Measurements from ENCODE around the gene AFF4. TPM values are rescaled to one million over a fixed set of nuclear protein-coding genes. Genes with fewer than 3 reads are reported as not detected.

Gene AFF4
- total and polyA plus RNA-seq, 9 of the 15 experiments (the other 6 are each of a cell fraction or from before 2014, with no cell fraction given), result 1.7 to 25.8 (median 17.9) TPM

DNA sequence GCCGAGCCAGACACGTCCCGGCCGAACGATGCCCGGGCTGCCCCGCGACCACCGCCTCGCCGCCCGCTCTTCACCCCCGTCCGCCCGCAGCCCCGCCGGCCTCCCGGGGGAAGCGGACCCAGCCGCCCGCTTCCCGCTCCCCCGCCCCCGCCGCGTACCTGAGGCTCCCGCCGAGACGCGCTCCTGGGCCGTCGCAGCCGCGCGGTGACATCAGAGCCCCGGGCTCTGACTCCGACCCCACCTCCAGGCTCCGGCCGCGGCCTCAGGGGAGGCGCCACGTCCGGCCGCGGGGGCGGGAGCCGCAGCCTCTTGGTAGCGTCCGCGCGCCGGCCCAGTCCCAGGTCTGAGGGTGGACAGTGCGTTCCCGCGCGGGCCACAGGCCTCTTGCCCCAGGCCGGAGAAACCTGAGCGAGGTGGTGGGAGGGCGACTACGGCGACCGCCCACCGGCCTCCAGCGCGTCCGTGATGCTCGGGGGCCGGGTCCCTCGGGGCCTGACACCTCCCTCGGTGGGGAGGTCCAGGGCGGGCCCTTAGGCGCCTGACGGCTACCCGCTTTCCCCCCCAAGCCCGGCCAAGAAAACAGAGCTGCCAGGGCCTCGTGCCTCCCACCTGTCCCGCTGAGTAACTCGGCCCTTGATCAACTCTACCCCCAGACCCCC lies 132.9 kb downstream of the AFF4 start, which contains the start of gene SHROOM1 (continued):
- TF ChIP-seq, protein P1, sequence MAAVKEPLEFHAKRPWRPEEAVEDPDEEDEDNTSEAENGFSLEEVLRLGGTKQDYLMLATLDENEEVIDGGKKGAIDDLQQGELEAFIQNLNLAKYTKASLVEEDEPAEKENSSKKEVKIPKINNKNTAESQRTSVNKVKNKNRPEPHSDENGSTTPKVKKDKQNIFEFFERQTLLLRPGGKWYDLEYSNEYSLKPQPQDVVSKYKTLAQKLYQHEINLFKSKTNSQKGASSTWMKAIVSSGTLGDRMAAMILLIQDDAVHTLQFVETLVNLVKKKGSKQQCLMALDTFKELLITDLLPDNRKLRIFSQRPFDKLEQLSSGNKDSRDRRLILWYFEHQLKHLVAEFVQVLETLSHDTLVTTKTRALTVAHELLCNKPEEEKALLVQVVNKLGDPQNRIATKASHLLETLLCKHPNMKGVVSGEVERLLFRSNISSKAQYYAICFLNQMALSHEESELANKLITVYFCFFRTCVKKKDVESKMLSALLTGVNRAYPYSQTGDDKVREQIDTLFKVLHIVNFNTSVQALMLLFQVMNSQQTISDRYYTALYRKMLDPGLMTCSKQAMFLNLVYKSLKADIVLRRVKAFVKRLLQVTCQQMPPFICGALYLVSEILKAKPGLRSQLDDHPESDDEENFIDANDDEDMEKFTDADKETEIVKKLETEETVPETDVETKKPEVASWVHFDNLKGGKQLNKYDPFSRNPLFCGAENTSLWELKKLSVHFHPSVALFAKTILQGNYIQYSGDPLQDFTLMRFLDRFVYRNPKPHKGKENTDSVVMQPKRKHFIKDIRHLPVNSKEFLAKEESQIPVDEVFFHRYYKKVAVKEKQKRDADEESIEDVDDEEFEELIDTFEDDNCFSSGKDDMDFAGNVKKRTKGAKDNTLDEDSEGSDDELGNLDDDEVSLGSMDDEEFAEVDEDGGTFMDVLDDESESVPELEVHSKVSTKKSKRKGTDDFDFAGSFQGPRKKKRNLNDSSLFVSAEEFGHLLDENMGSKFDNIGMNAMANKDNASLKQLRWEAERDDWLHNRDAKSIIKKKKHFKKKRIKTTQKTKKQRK (IDR thresholded peaks at IDR 0.05; ENCODE audit: borderline replicate concordance, low read depth, low read length), result no peak
- no peak for TF ChIP-seq U2AF2 (optimal IDR thresholded peaks at IDR 0.05; ENCODE audit: low read depth, low read length)
- no peak for TF ChIP-seq TEAD1 (CRISPR knock-in tag; IDR thresholded peaks at IDR 0.05)
- no peak for TF ChIP-seq BCOR (IDR thresholded peaks at IDR 0.05)
- no peak for TF ChIP-seq XRCC3 (IDR thresholded peaks at IDR 0.05)
- TF ChIP-seq E2F3 (CRISPR knock-in tag; IDR thresholded peaks at IDR 0.05), result peak; percentile 90
- no peak for TF ChIP-seq FOXJ3 (CRISPR knock-in tag; IDR thresholded peaks at IDR 0.05)
- TF ChIP-seq SMAD1 (IDR thresholded peaks at IDR 0.05; ENCODE audit: low read depth, low read length, partially characterized antibody), result peak; percentile 59
- TF ChIP-seq, protein P2, sequence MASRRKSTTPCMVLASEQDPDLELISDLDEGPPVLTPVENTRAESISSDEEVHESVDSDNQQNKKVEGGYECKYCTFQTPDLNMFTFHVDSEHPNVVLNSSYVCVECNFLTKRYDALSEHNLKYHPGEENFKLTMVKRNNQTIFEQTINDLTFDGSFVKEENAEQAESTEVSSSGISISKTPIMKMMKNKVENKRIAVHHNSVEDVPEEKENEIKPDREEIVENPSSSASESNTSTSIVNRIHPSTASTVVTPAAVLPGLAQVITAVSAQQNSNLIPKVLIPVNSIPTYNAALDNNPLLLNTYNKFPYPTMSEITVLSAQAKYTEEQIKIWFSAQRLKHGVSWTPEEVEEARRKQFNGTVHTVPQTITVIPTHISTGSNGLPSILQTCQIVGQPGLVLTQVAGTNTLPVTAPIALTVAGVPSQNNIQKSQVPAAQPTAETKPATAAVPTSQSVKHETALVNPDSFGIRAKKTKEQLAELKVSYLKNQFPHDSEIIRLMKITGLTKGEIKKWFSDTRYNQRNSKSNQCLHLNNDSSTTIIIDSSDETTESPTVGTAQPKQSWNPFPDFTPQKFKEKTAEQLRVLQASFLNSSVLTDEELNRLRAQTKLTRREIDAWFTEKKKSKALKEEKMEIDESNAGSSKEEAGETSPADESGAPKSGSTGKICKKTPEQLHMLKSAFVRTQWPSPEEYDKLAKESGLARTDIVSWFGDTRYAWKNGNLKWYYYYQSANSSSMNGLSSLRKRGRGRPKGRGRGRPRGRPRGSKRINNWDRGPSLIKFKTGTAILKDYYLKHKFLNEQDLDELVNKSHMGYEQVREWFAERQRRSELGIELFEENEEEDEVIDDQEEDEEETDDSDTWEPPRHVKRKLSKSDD (conservative IDR thresholded peaks at IDR 0.05; ENCODE audit: low read length), result no peak
- TF ChIP-seq NEUROD1 (IDR thresholded peaks at IDR 0.05; ENCODE audit: borderline replicate concordance, low read depth, low read length, partially characterized antibody), result no peak
- TF ChIP-seq SMAD2 (IDR thresholded peaks at IDR 0.05; ENCODE audit: low read depth, low read length), result no peak
- TF ChIP-seq ESRRA (IDR thresholded peaks at IDR 0.05; ENCODE audit: borderline replicate concordance, low read depth), result peak; percentile 65; the same call in 1 of the 2 replicates
- TF ChIP-seq PURB (CRISPR knock-in tag; IDR thresholded peaks at IDR 0.05; ENCODE audit: low read depth), result no peak
- 0 out of 2 replicates have a peak, but pooled peaks have one; percentile 28 for TF ChIP-seq ARID1B (IDR thresholded peaks at IDR 0.05)
- TF ChIP-seq, protein P3, sequence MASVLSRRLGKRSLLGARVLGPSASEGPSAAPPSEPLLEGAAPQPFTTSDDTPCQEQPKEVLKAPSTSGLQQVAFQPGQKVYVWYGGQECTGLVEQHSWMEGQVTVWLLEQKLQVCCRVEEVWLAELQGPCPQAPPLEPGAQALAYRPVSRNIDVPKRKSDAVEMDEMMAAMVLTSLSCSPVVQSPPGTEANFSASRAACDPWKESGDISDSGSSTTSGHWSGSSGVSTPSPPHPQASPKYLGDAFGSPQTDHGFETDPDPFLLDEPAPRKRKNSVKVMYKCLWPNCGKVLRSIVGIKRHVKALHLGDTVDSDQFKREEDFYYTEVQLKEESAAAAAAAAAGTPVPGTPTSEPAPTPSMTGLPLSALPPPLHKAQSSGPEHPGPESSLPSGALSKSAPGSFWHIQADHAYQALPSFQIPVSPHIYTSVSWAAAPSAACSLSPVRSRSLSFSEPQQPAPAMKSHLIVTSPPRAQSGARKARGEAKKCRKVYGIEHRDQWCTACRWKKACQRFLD (CRISPR knock-in tag; IDR thresholded peaks at IDR 0.05), result peak; percentile 14; the same call in 1 of the 2 replicates
- TF ChIP-seq RBM25 (IDR thresholded peaks at IDR 0.05; ENCODE audit: low read depth, low read length, severe bottlenecking), result peak; percentile 21
- TF ChIP-seq ZNF23 (CRISPR knock-in tag; IDR thresholded peaks at IDR 0.05), result no peak
- no peak for TF ChIP-seq ZNF384 (IDR thresholded peaks at IDR 0.05; ENCODE audit: low read depth, low read length)
- peak; percentile 60; the same call in 1 of the 2 replicates for TF ChIP-seq CREB1 (IDR thresholded peaks at IDR 0.05)
- peak; percentile 73 for TF ChIP-seq CREB1 (CRISPR knock-in tag; IDR thresholded peaks at IDR 0.05)
- TF ChIP-seq ZBTB1 (CRISPR knock-in tag; IDR thresholded peaks at IDR 0.05; ENCODE audit: borderline replicate concordance, low read depth), result no peak

Measured in K562 (cell line).